ENCODE results near the gene C9orf43.

Gene C9orf43

GRCh38 chr9:113463418-113464285 lies 53.1 kb downstream of the C9orf43 start, which contains the start of gene RGS3:
Gene RGS3, plus strand, starts transcription at chr9:113463727. Its CDS starts 76 bp downstream, at chr9:113463803.
- Histone ChIP-seq H4K91ac (ENCODE audit: low read depth, low read length, poor library complexity) (peak within 1 kb of the TSS; percentile 44), H2BK12ac (ENCODE audit: low read length) (peak within 1 kb of the TSS; percentile 95), H2AFZ (ENCODE audit: low read length) (peak within 1 kb of the TSS; percentile 68), H3K9me3 (replicated peaks in 1 of 2; ENCODE audit: control insufficient read depth in 2 of 2, insufficient read depth in 1 of 2, low read depth in 1 of 2, low read length in 2 of 2) (peaks cover 0 to 7% of the 10 kb centered on the region in 2 donors), H2BK15ac (ENCODE audit: low read length) (peak within 1 kb of the TSS; percentile 77), H3K4ac (ENCODE audit: low read length) (no peak within 1 kb of the TSS), H3K14ac (ENCODE audit: low read length) (peak within 1 kb of the TSS; percentile 79), H3K4me2 (ENCODE audit: insufficient read depth, low read length, poor library complexity, severe bottlenecking) (peak within 1 kb of the TSS; percentile 97), H3K23ac (ENCODE audit: low read depth, low read length, poor library complexity) (peak within 1 kb of the TSS; percentile 82), H2BK120ac (ENCODE audit: low read depth, low read length) (no peak within 1 kb of the TSS), H3K4me1 (ENCODE audit: control insufficient read depth in 2 of 2, insufficient read depth in 1 of 2, low read depth in 1 of 2, low read length in 2 of 2) (peaks cover 1 to 14% of the 10 kb centered on the region in 2 donors), H2BK5ac (ENCODE audit: low read length) (peak within 1 kb of the TSS; percentile 85), H3K36me3 (replicated peaks in 1 of 2; ENCODE audit: control insufficient read depth in 2 of 2, insufficient read depth in 2 of 2, low read length in 2 of 2) (no peaks in the 10 kb centered on the region), H3K79me1 (ENCODE audit: low read depth, low read length) (no peaks in the 10 kb centered on the region), H3K27me3 (ENCODE audit: control insufficient read depth in 3 of 3, insufficient read depth in 3 of 3, low read depth in 1 of 3, low read length in 3 of 3) (peaks cover 0 to 11% (median 0%) of the 10 kb centered on the region in 3 experiments), H2AK5ac (ENCODE audit: low read depth, low read length) (peak within 1 kb of the TSS; percentile 93), H3K18ac (ENCODE audit: low read length) (peak within 1 kb of the TSS; percentile 95), H3K9ac (ENCODE audit: low read depth, low read length, poor library complexity) (peak within 1 kb of the TSS; percentile 81), H4K8ac (ENCODE audit: low read depth, low read length) (no peak within 1 kb of the TSS), H3K27ac (replicated peaks; ENCODE audit: low read length) (no peak within 1 kb of the TSS), H3K4me3 (ENCODE audit: low read length in 2 of 2) (peak within 1 kb of the TSS in 1 of 2 donors; percentile 79)
- DNase-seq (ENCODE audit: low spot score) = peak; percentile 72
- no CpG with 5 or more reads among the region's 55 CpGs for WGBS, 2 donors (ENCODE audit: extremely low coverage in 2 of 2, insufficient read length in 2 of 2, insufficient replicate concordance in 1 of 2)

GRCh38 chr9:113464286-113464660 lies 53.7 kb downstream of the C9orf43 start:
- H3K4me2 ChIP-seq (ENCODE audit: insufficient read depth, low read length, poor library complexity, severe bottlenecking) = peak overlapping the region; percentile 97
- H3K4me3 ChIP-seq (ENCODE audit: low read length in 2 of 2) = peak overlapping the region in 1 of 2 donors; percentile 79
- H3K4me1 ChIP-seq (ENCODE audit: control insufficient read depth in 2 of 2, insufficient read depth in 1 of 2, low read depth in 1 of 2, low read length in 2 of 2) = peaks cover 5 to 14% of the 10 kb centered on the region in 2 donors
- H3K79me1 ChIP-seq (ENCODE audit: low read depth, low read length) = no peaks in the 10 kb centered on the region
- no peak overlapping the region for H2BK120ac ChIP-seq (ENCODE audit: low read depth, low read length)
- H4K8ac ChIP-seq (ENCODE audit: low read depth, low read length) = no peak overlapping the region
- no peak overlapping the region for H3K9ac ChIP-seq (ENCODE audit: low read depth, low read length, poor library complexity)
- H2BK12ac ChIP-seq (ENCODE audit: low read length) = no peak overlapping the region
- peaks cover 0 to 7% of the 10 kb centered on the region in 2 donors for H3K9me3 ChIP-seq (replicated peaks in 1 of 2; ENCODE audit: control insufficient read depth in 2 of 2, insufficient read depth in 1 of 2, low read depth in 1 of 2, low read length in 2 of 2)
- H2AK5ac ChIP-seq (ENCODE audit: low read depth, low read length) = peak overlapping the region; percentile 93
- H3K27me3 ChIP-seq (ENCODE audit: control insufficient read depth in 3 of 3, insufficient read depth in 3 of 3, low read depth in 1 of 3, low read length in 3 of 3) = peaks cover 0 to 11% (median 0%) of the 10 kb centered on the region in 3 experiments
- H3K27ac ChIP-seq (replicated peaks; ENCODE audit: low read length) = no peak overlapping the region
- no peak overlapping the region for H3K14ac ChIP-seq (ENCODE audit: low read length)
- DNase-seq (ENCODE audit: low spot score) = no peak
- H3K36me3 ChIP-seq (replicated peaks in 1 of 2; ENCODE audit: control insufficient read depth in 2 of 2, insufficient read depth in 2 of 2, low read length in 2 of 2) = no peaks in the 10 kb centered on the region
- H2AFZ ChIP-seq (ENCODE audit: low read length) = peak overlapping the region; percentile 23
- H3K23ac ChIP-seq (ENCODE audit: low read depth, low read length, poor library complexity) = no peak overlapping the region
- no peak overlapping the region for H2BK5ac ChIP-seq (ENCODE audit: low read length)
- H4K91ac ChIP-seq (ENCODE audit: low read depth, low read length, poor library complexity) = no peak overlapping the region
- H3K18ac ChIP-seq (ENCODE audit: low read length) = peak overlapping the region; percentile 53
- WGBS, 2 donors (ENCODE audit: extremely low coverage in 2 of 2, insufficient read length in 2 of 2, insufficient replicate concordance in 1 of 2) = no CpG with 5 or more reads among the region's 1 CpG
- H3K4ac ChIP-seq (ENCODE audit: low read length) = no peak overlapping the region
- no peak overlapping the region for H2BK15ac ChIP-seq (ENCODE audit: low read length)

- Histone ChIP-seq H3K36me3 (replicated peaks in 1 of 2; ENCODE audit: control insufficient read depth in 2 of 2, insufficient read depth in 2 of 2, low read length in 2 of 2) (no peaks in the 10 kb centered on the region), H3K27ac (replicated peaks; ENCODE audit: low read length) (no peak overlapping the region), H2BK12ac (ENCODE audit: low read length) (no peak overlapping the region), H3K18ac (ENCODE audit: low read length) (no peak overlapping the region), H4K91ac (ENCODE audit: low read depth, low read length, poor library complexity) (no peak overlapping the region), H3K79me1 (ENCODE audit: low read depth, low read length) (no peaks in the 10 kb centered on the region), H2BK5ac (ENCODE audit: low read length) (no peak overlapping the region), H4K8ac (ENCODE audit: low read depth, low read length) (no peak overlapping the region), H3K4me2 (ENCODE audit: insufficient read depth, low read length, poor library complexity, severe bottlenecking) (no peak overlapping the region), H3K27me3 (ENCODE audit: control insufficient read depth in 3 of 3, insufficient read depth in 3 of 3, low read depth in 1 of 3, low read length in 3 of 3) (peaks cover 0 to 11% (median 0%) of the 10 kb centered on the region in 3 experiments), H3K4me1 (ENCODE audit: control insufficient read depth in 2 of 2, insufficient read depth in 1 of 2, low read depth in 1 of 2, low read length in 2 of 2) (peaks cover 5 to 14% of the 10 kb centered on the region in 2 donors), H2AK5ac (ENCODE audit: low read depth, low read length) (no peak overlapping the region), H3K9me3 (replicated peaks in 1 of 2; ENCODE audit: control insufficient read depth in 2 of 2, insufficient read depth in 1 of 2, low read depth in 1 of 2, low read length in 2 of 2) (peaks cover 0 to 7% of the 10 kb centered on the region in 2 donors), H2AFZ (ENCODE audit: low read length) (no peak overlapping the region), H3K4ac (ENCODE audit: low read length) (no peak overlapping the region), H3K14ac (ENCODE audit: low read length) (no peak overlapping the region), H2BK15ac (ENCODE audit: low read length) (no peak overlapping the region), H2BK120ac (ENCODE audit: low read depth, low read length) (no peak overlapping the region), H3K23ac (ENCODE audit: low read depth, low read length, poor library complexity) (no peak overlapping the region), H3K9ac (ENCODE audit: low read depth, low read length, poor library complexity) (no peak overlapping the region), H3K4me3 (ENCODE audit: low read length in 2 of 2) (no peak overlapping the region)
- no CpG with 5 or more reads among the region's 2 CpGs for WGBS, 2 donors (ENCODE audit: extremely low coverage in 2 of 2, insufficient read length in 2 of 2, insufficient replicate concordance in 1 of 2)
- DNase-seq (ENCODE audit: low spot score) = no peak
These were observed 55.1 kb downstream of the C9orf43 start for GRCh38 chr9:113465599-113466140.

- Histone ChIP-seq H2BK120ac (ENCODE audit: low read depth, low read length) (no peak overlapping the region), H2AK5ac (ENCODE audit: low read depth, low read length) (no peak overlapping the region), H2BK5ac (ENCODE audit: low read length) (no peak overlapping the region), H2BK15ac (ENCODE audit: low read length) (no peak overlapping the region), H3K4me1 (ENCODE audit: control insufficient read depth in 2 of 2, insufficient read depth in 1 of 2, low read depth in 1 of 2, low read length in 2 of 2) (peaks cover 7 to 17% of the 10 kb centered on the region in 2 donors), H4K8ac (ENCODE audit: low read depth, low read length) (no peak overlapping the region), H3K27ac (replicated peaks; ENCODE audit: low read length) (no peak overlapping the region), H3K4ac (ENCODE audit: low read length) (no peak overlapping the region), H3K9ac (ENCODE audit: low read depth, low read length, poor library complexity) (no peak overlapping the region), H3K27me3 (ENCODE audit: control insufficient read depth in 3 of 3, insufficient read depth in 3 of 3, low read depth in 1 of 3, low read length in 3 of 3) (peaks cover 0 to 11% (median 0%) of the 10 kb centered on the region in 3 experiments), H3K14ac (ENCODE audit: low read length) (no peak overlapping the region), H3K18ac (ENCODE audit: low read length) (no peak overlapping the region), H2AFZ (ENCODE audit: low read length) (no peak overlapping the region), H4K91ac (ENCODE audit: low read depth, low read length, poor library complexity) (no peak overlapping the region), H3K4me3 (ENCODE audit: low read length in 2 of 2) (no peak overlapping the region), H2BK12ac (ENCODE audit: low read length) (no peak overlapping the region), H3K23ac (ENCODE audit: low read depth, low read length, poor library complexity) (no peak overlapping the region), H3K9me3 (replicated peaks in 1 of 2; ENCODE audit: control insufficient read depth in 2 of 2, insufficient read depth in 1 of 2, low read depth in 1 of 2, low read length in 2 of 2) (peaks cover 0 to 10% of the 10 kb centered on the region in 2 donors), H3K79me1 (ENCODE audit: low read depth, low read length) (no peaks in the 10 kb centered on the region), H3K36me3 (replicated peaks in 1 of 2; ENCODE audit: control insufficient read depth in 2 of 2, insufficient read depth in 2 of 2, low read length in 2 of 2) (no peaks in the 10 kb centered on the region), H3K4me2 (ENCODE audit: insufficient read depth, low read length, poor library complexity, severe bottlenecking) (no peak overlapping the region)
- WGBS, 2 donors (ENCODE audit: extremely low coverage in 2 of 2, insufficient read length in 2 of 2, insufficient replicate concordance in 1 of 2) = no CpG with 5 or more reads among the region's 2 CpGs
- DNase-seq (ENCODE audit: low spot score) = no peak
These were observed 56.6 kb downstream of the C9orf43 start for GRCh38 chr9:113467183-113467582.
